GM19397 (cell line): ENCODE results near the gene MYL10.

Experiments used
- ATAC-seq: cut with Tn5 transposase; IDR thresholded peaks from one replicate; pipeline ENCODE4 v1.9.1; 2021; ENCODE audit warnings: mild to moderate bottlenecking, moderate library complexity; ENCODE audit not compliant: unreplicated experiment

MYL10 gene

DNA sequence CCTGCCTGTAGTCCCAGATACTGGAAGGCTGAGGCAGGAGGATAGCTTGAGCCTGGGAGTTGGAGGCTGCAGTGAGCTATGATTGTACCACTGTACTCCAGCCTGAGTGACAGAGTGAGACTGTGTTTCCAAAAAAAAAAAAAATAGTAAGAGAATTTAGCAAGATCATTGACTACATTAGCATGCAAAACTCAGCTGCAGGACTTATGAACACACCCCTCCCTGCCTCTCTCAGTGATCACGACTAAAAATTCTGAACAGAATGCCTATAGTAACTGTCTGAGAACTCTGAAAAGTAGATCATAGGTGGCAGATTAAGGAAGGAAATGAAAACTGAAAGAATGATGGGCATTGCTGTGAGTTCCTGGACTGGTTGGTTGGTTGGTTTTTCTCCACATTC lies 50.5 kb downstream of the MYL10 start:
- no peak for ATAC-seq

- ATAC-seq = no peak
Observed at GRCh38 chr7:101576998-101577397, 52.1 kb downstream of the MYL10 start.

- ATAC-seq = no peak
Observed at GRCh38 chr7:101575721-101576120, 53.4 kb downstream of the MYL10 start.

- ATAC-seq = no peak
Observed at GRCh38 chr7:101575168-101575567, 53.9 kb downstream of the MYL10 start.

DNA sequence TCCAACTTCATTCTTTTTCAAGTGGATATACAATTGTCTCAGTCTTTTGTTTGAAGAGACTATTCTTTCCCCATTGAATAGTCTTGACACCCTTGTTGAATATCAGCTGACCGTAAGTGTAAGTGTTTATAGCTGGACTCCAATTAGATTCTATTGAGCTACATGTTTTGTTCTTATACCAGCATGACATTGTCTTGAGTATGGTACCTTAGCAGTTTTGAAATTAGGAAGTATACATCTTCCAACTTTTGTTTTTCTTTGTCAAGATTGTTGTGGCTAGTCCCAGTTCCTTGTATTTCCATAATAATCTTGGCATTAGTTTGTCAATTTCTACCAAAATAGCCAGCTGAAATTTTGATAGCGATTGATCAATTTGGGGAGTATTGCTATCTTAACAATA lies 56.9 kb downstream of the MYL10 start:
- ATAC-seq = no peak

DNA sequence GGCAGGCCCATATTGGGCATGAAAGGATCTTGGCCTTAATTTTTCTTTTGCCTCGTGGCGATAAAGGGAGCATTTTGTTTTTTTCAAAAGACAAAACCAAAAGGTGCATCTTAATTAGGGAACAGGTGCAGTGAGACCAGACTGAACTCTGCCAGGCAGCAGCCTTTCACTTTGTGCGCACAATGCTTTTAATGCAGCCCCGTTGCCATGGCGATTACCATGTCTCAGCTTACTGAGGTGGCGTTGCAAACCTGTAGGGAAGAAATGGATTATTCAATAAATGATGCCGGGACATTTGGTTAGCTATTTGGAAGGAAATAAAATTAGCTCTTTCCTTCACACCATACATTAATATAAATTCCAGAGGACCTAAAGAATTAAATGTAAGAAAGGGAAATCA lies 61.9 kb downstream of the MYL10 start:
- no peak for ATAC-seq

DNA sequence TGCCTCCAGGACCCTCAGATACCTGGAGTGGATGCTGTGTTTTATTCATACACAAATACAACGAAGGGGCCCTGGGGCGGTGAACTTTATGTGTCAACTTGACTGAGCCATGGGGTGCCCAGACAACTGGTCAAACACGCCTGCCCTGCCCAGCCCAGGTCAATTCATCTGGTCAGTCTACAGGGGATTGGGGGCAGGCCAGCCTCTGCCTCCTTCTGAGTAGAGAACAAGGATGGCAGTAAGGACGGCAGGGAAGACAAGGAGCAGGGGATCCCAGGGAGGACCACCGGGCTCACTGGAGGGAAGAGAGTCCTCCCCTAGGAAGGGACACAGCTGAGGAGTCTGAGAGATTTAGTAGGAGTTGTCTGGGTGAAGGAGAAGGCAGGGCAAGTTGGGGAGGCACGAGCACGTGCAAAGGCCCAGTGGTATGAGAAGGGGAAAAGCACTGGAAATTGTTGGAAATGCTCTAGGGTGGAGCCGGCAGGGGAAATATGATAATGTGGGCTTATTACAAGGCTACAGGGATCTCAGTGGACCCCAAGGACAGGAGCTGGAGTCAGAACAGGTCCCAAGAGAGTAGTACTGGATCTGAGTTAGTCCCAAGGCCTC lies 63.4 kb downstream of the MYL10 start:
- ATAC-seq = no peak

DNA sequence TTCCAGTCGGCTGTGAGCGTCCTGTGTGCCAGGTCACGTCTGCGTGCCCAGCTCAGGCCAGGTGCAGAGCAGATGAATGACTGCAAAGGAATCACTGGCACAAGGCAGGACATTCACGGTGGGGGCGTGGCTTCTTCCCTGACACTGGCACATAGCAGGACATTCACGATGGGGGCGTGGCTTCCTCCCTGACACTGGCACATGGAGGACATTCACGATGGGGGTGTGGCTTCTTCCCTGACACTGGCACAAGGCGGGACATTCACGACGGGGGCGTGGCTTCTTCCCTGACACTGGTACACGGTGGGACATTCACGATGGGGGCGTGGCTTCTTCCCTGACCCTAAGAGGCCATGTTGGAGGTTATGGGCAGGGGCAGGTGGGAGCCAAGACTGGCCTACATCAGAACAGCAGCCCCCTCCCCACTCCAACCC lies 64.3 kb downstream of the MYL10 start:
- ATAC-seq = no peak

GRCh38 chr7:101563943-101564777 lies 64.9 kb downstream of the MYL10 start:
- no peak for ATAC-seq
